A549 (cell line): ENCODE measurements around the gene BSCL2. TPM values are rescaled to one million over a fixed set of nuclear protein-coding genes. Genes with fewer than 3 reads are reported as not detected.

Experiments used
- ATOH8 ChIP-seq: fragments of 250-450 bp; sonication (Bioruptor Pico); IDR thresholded peaks from 2 replicates; pipeline ENCODE4 v1.5.0; 2020; ENCODE audit warnings: low read depth, mild to moderate bottlenecking, moderate library complexity
- BHLHE40 ChIP-seq: IDR thresholded peaks from 2 replicates; pipeline ENCODE4 v1.6.1; 2012; ENCODE audit warnings: low read depth, low read length, inconsistent platforms
- CEBPB ChIP-seq, 2 experiments: fragments of >200 bp in 1 of 2; sonication (Bioruptor Twin) in 1 of 2; formaldehyde crosslinking in 1 of 2; IDR thresholded peaks; 2 replicates each; pipeline ENCODE4 v1.6.1; 2012 to 2016
- CHD2 ChIP-seq: fragments of 150-350 bp; IDR thresholded peaks from 2 replicates; pipeline ENCODE4 v1.6.1; 2014; ENCODE audit warnings: low read length; ENCODE audit not compliant: partially characterized antibody
- CHD4 ChIP-seq: fragments of 200-600 bp; sonication (generic); IDR thresholded peaks from 2 replicates; pipeline ENCODE4 v1.6.1; 2016; ENCODE audit warnings: antibody characterized with exemption, mild to moderate bottlenecking, borderline replicate concordance
- CTCF ChIP-seq: fragments of >200 bp; sonication (Bioruptor Twin); formaldehyde crosslinking; IDR thresholded peaks from 3 replicates; pipeline ENCODE4 v1.5.1; 2016
- E2F6 ChIP-seq: IDR thresholded peaks from 2 replicates; pipeline ENCODE4 v1.6.1; 2012; ENCODE audit warnings: low read depth, borderline replicate concordance
- EHF ChIP-seq: fragments of 250-450 bp; sonication (Bioruptor Pico); IDR thresholded peaks from 2 replicates; pipeline ENCODE4 v1.5.0; 2020; ENCODE audit warnings: mild to moderate bottlenecking
- EP300 ChIP-seq, 2 experiments: fragments of >200 bp; sonication (Bioruptor Twin); formaldehyde crosslinking; IDR thresholded peaks; 2 replicates in 1 of 2; 3 replicates in 1 of 2; pipeline ENCODE4 v1.6.1; 2016 to 2017
- ESRRA ChIP-seq: fragments of 150-350 bp; IDR thresholded peaks from 2 replicates; pipeline ENCODE4 v1.6.1; 2014; ENCODE audit warnings: mild to moderate bottlenecking, low read length, borderline replicate concordance
- FOSB ChIP-seq: fragments of 250-450 bp; sonication (Bioruptor Pico); IDR thresholded peaks from 2 replicates; pipeline ENCODE4 v1.5.0; 2020; ENCODE audit warnings: mild to moderate bottlenecking, moderate library complexity
- FOSL2 ChIP-seq, 2 experiments: fragments of 450-650 bp in 1 of 2; fragments of >200 bp in 1 of 2; sonication (Bioruptor Twin) in 1 of 2; formaldehyde crosslinking; IDR thresholded peaks; 2 replicates each; pipeline versions ENCODE4 v1.5.0 to v1.6.1; 2016 to 2020; ENCODE audit warnings: mild to moderate bottlenecking in 1 of 2, moderate library complexity in 1 of 2
- GATA3 ChIP-seq: IDR thresholded peaks from 2 replicates; pipeline ENCODE4 v1.6.1; 2012; ENCODE audit warnings: borderline replicate concordance
- HDAC2 ChIP-seq: fragments of 200-600 bp; sonication (generic); IDR thresholded peaks from 2 replicates; pipeline ENCODE4 v1.6.1; 2016
- HES2 ChIP-seq: fragments of >200 bp; sonication (Bioruptor Twin); formaldehyde crosslinking; IDR thresholded peaks from 2 replicates; pipeline ENCODE4 v1.6.1; 2016
- HMGXB4 ChIP-seq: fragments of 250-450 bp; sonication (Bioruptor Pico); IDR thresholded peaks from 2 replicates; pipeline ENCODE4 v1.5.0; 2021; ENCODE audit warnings: mild to moderate bottlenecking, moderate library complexity, borderline replicate concordance
- HOXA7 ChIP-seq: fragments of 250-450 bp; sonication (Bioruptor Pico); IDR thresholded peaks from 2 replicates; pipeline ENCODE4 v1.5.0; 2020; ENCODE audit warnings: mild to moderate bottlenecking, moderate library complexity
- HOXB13 ChIP-seq: fragments of 250-450 bp; sonication (Bioruptor Pico); IDR thresholded peaks from 2 replicates; pipeline ENCODE4 v1.5.0; 2020; ENCODE audit warnings: low read depth, mild to moderate bottlenecking, moderate library complexity
- HOXB5 ChIP-seq: fragments of 250-450 bp; sonication (Bioruptor Pico); IDR thresholded peaks from 2 replicates; pipeline ENCODE4 v1.5.0; 2020; ENCODE audit warnings: mild to moderate bottlenecking, moderate library complexity
- KDM1A ChIP-seq: fragments of 200-600 bp; sonication (generic); IDR thresholded peaks from 2 replicates; pipeline ENCODE4 v1.6.1; 2016; ENCODE audit warnings: low read depth, mild to moderate bottlenecking
- MAX ChIP-seq: IDR thresholded peaks from 2 replicates; pipeline ENCODE4 v1.6.1; 2012
- MAZ ChIP-seq: fragments of 150-350 bp; IDR thresholded peaks from 2 replicates; pipeline ENCODE4 v1.6.1; 2014; ENCODE audit warnings: antibody characterized with exemption, low read depth, low read length, borderline replicate concordance
- MYC ChIP-seq: IDR thresholded peaks from 2 replicates; pipeline ENCODE4 v1.6.1; 2012; ENCODE audit warnings: mild to moderate bottlenecking, inconsistent platforms, low read length, improper control_type of control experiment, borderline replicate concordance
- NPAS2 ChIP-seq: fragments of 250-450 bp; sonication (Bioruptor Pico); IDR thresholded peaks from 2 replicates; pipeline ENCODE4 v1.8.0; 2022; ENCODE audit warnings: mild to moderate bottlenecking, moderate library complexity, borderline replicate concordance
- NR3C1 ChIP-seq: fragments of >200 bp; sonication (Bioruptor Twin); formaldehyde crosslinking; IDR thresholded peaks from 3 replicates; pipeline ENCODE4 v1.6.1; 2017
- PHF8 ChIP-seq: fragments of 200-600 bp; sonication (generic); IDR thresholded peaks from 2 replicates; pipeline ENCODE4 v1.6.1; 2016; ENCODE audit warnings: low read depth, mild to moderate bottlenecking, antibody characterized with exemption, moderate library complexity, borderline replicate concordance
- POLR2A ChIP-seq: IDR thresholded peaks from 2 replicates; pipeline ENCODE4 v1.6.1; 2012; ENCODE audit warnings: mild to moderate bottlenecking, low read length
- RAD21 ChIP-seq, 2 experiments: fragments of >200 bp in 1 of 2; sonication (Bioruptor Twin) in 1 of 2; formaldehyde crosslinking in 1 of 2; IDR thresholded peaks in 1 of 2; conservative IDR thresholded peaks in 1 of 2; 2 replicates in 1 of 2; 3 replicates in 1 of 2; pipeline ENCODE4 v1.6.1; 2012 to 2018; ENCODE audit warnings: inconsistent platforms in 1 of 2
- RCOR1 ChIP-seq: fragments of 150-350 bp; IDR thresholded peaks from 2 replicates; pipeline ENCODE4 v1.6.1; 2014; ENCODE audit warnings: antibody characterized with exemption, low read length, low read depth
- REST ChIP-seq: fragments of 200-600 bp; sonication (generic); IDR thresholded peaks from 2 replicates; pipeline ENCODE4 v1.6.1; 2016; ENCODE audit warnings: antibody characterized with exemption, mild to moderate bottlenecking, moderate library complexity
- RFX5 ChIP-seq: fragments of 450-650 bp; IDR thresholded peaks from 2 replicates; pipeline ENCODE4 v1.7.1; 2014; ENCODE audit warnings: antibody characterized with exemption, mild to moderate bottlenecking, moderate library complexity
- SMC3 ChIP-seq: fragments of >200 bp; sonication (Bioruptor Twin); formaldehyde crosslinking; IDR thresholded peaks from 3 replicates; pipeline ENCODE4 v1.6.1; 2018; ENCODE audit warnings: inconsistent platforms
- TP53 ChIP-seq: fragments of 250-450 bp; sonication (Bioruptor Pico); IDR thresholded peaks from 2 replicates; pipeline ENCODE4 v1.5.0; 2021; ENCODE audit warnings: mild to moderate bottlenecking, moderate library complexity
- ZC3H11A ChIP-seq: fragments of 450-650 bp; IDR thresholded peaks from 2 replicates; pipeline ENCODE4 v1.6.1; 2014; ENCODE audit warnings: antibody characterized with exemption, mild to moderate bottlenecking
- ZSCAN20 ChIP-seq: fragments of 250-450 bp; sonication (Bioruptor Pico); IDR thresholded peaks from 2 replicates; pipeline ENCODE4 v1.8.0; 2022; ENCODE audit warnings: mild to moderate bottlenecking, moderate library complexity
- polyA plus RNA-seq, 4 experiments: library from polyadenylated mRNA; depleted of rRNA in 3 of 4; stranded (reverse); fragments of >200 nt; fragmentation: RNase III in 1 of 4; extraction: RNeasy Plus Mini Kit Qiagen cat#74134 plus additional on column Dnase treatment in 1 of 4; gene quantifications; 2 replicates in 3 of 4; 3 replicates in 1 of 4; pipeline ENCODE4 v1.2.3, GENCODE V29; 2011 to 2017

Gene BSCL2
- polyA plus RNA-seq, 2 of the 4 experiments (the other 2 are of a cell fraction) = 63.0 to 63.9 TPM

- no peak for TF ChIP-seq ATOH8 (CRISPR knock-in tag)
- TF ChIP-seq MAX = peak; percentile 56; the same call in 1 of the 2 replicates
- peak; percentile 97 for TF ChIP-seq FOSB
- peak; percentile 96 for TF ChIP-seq TP53 (CRISPR knock-in tag)
- TF ChIP-seq HDAC2 = no peak
- TF ChIP-seq REST = peak; percentile 24
- TF ChIP-seq POLR2A = peak; percentile 97
- TF ChIP-seq CTCF = no peak
- no peak for TF ChIP-seq MAZ
- no peak for TF ChIP-seq CHD4
- TF ChIP-seq HOXA7 (CRISPR knock-in tag) = peak; percentile 98
- no peak for TF ChIP-seq ZC3H11A
- no peak for TF ChIP-seq GATA3
- TF ChIP-seq BHLHE40 = no peak
- TF ChIP-seq HES2 = no peak
- no peak for TF ChIP-seq NR3C1
- peak; percentile 78; the same call in 1 of the 2 replicates for TF ChIP-seq PHF8
- TF ChIP-seq KDM1A = no peak
- no peak for TF ChIP-seq SMC3
- no peak for TF ChIP-seq RAD21 (conservative IDR thresholded peaks at IDR 0.05 in 1 of 2, IDR thresholded peaks at IDR 0.05 in 1 of 2)
- peak; percentile 46 for TF ChIP-seq CHD2
- TF ChIP-seq EP300 (IDR thresholded peaks at IDR 0.05) = no peak
- TF ChIP-seq ESRRA = no peak
- no peak for TF ChIP-seq RCOR1
- TF ChIP-seq EHF (CRISPR knock-in tag) = no peak
- TF ChIP-seq E2F6 = peak; percentile 14; the same call in 1 of the 2 replicates
- peak; percentile 81; the same call in 1 of the 2 replicates for TF ChIP-seq HMGXB4 (CRISPR knock-in tag)
- TF ChIP-seq NPAS2 (CRISPR knock-in tag) = no peak
- peak; percentile 61; the same call in 1 of the 2 replicates for TF ChIP-seq MYC
- TF ChIP-seq CEBPB (IDR thresholded peaks at IDR 0.05) = no peak
- TF ChIP-seq ZSCAN20 (CRISPR knock-in tag) = no peak
- no peak for TF ChIP-seq RFX5
- no peak for TF ChIP-seq FOSL2 (IDR thresholded peaks at IDR 0.05)
- TF ChIP-seq FOSL2 (CRISPR knock-in tag; IDR thresholded peaks at IDR 0.05) = no peak
- peak; percentile 48; the same call in 1 of the 2 replicates for TF ChIP-seq HOXB5 (CRISPR knock-in tag)
- no peak for TF ChIP-seq HOXB13
These were observed 42.1 kb downstream of the BSCL2 start, which contains the start of the genes C11orf98 and CSKMT (continued) for GRCh38 chr11:62665075-62665598.
